K562 (cell line): ENCODE results near the gene CPT1B. TPM values are rescaled to one million over a fixed set of nuclear protein-coding genes. Genes with fewer than 3 reads are reported as not detected.

Experiments used
- ARID3B ChIP-seq: fragments of 250-450 bp; sonication (Bioruptor Pico); IDR thresholded peaks from 2 replicates; pipeline ENCODE4 v1.4.0; 2020; ENCODE audit warnings: borderline replicate concordance
- DACH1 ChIP-seq: fragments of 450-650 bp; IDR thresholded peaks from 2 replicates; pipeline ENCODE4 v1.6.1; 2018; ENCODE audit not compliant: partially characterized antibody
- EGR1 ChIP-seq: fragments of 450-650 bp; conservative IDR thresholded peaks from 2 replicates; pipeline ENCODE4 v1.6.1; 2017; ENCODE audit warnings: mild to moderate bottlenecking
- HMGN3 ChIP-seq: IDR thresholded peaks from 2 replicates; pipeline ENCODE4 v1.6.1; 2011; ENCODE audit warnings: borderline replicate concordance, low read depth, mild to moderate bottlenecking, mixed read lengths, low read length; ENCODE audit not compliant: insufficient read length; ENCODE audit errors: extremely low read depth
- MAX ChIP-seq: sonication (generic); formaldehyde crosslinking; IDR thresholded peaks from 2 replicates; pipeline ENCODE4 v1.9.0; 2022; ENCODE audit warnings: mild to moderate bottlenecking, missing genetic modification reagents
- MNT ChIP-seq, 2 experiments: fragments of 450-650 bp; conservative IDR thresholded peaks; 2 replicates each; pipeline ENCODE4 v1.6.1; 2017; ENCODE audit warnings: mild to moderate bottlenecking in 2 of 2, moderate library complexity in 2 of 2
- POLR2H ChIP-seq: IDR thresholded peaks from 2 replicates; pipeline ENCODE4 v1.6.1; 2016; ENCODE audit warnings: missing genetic modification characterization, low read depth, mild to moderate bottlenecking, control low read depth, missing compliant biosample characterization, moderate library complexity
- RBM14 ChIP-seq: fragments of 200-400 bp; formaldehyde crosslinking; IDR thresholded peaks from 2 replicates; pipeline ENCODE4 v1.6.1; 2018; ENCODE audit warnings: low read depth, mild to moderate bottlenecking, low read length, moderate library complexity, borderline replicate concordance; ENCODE audit not compliant: insufficient read depth
- SAFB ChIP-seq: fragments of 200-400 bp; formaldehyde crosslinking; IDR thresholded peaks from 2 replicates; pipeline ENCODE4 v1.6.1; 2017; ENCODE audit warnings: low read depth, low read length, borderline replicate concordance
- VEZF1 ChIP-seq: fragments of 200-800 bp; sonication (Bioruptor generic); IDR thresholded peaks from 2 replicates; pipeline ENCODE4 v1.6.1; 2017; ENCODE audit warnings: missing genetic modification characterization, missing compliant biosample characterization
- ZBTB11 ChIP-seq, 3 experiments: fragments of 200-800 bp in 1 of 3; fragments of 250-450 bp in 1 of 3; fragments of 450-650 bp in 1 of 3; sonication (Bioruptor Pico) in 1 of 3; sonication (Bioruptor generic) in 1 of 3; formaldehyde crosslinking in 1 of 3; IDR thresholded peaks; 2 replicates each; pipeline versions ENCODE4 v1.6.1 to v1.8.0; 2016 to 2022; ENCODE audit warnings: mild to moderate bottlenecking in 2 of 3, missing genetic modification characterization in 2 of 3, missing compliant biosample characterization in 1 of 3, moderate library complexity in 1 of 3
- ZFX ChIP-seq: sonication (generic); formaldehyde crosslinking; IDR thresholded peaks from 2 replicates; pipeline ENCODE4 v1.8.0; 2022; ENCODE audit warnings: mild to moderate bottlenecking, missing genetic modification reagents, moderate library complexity
- ZNF3 ChIP-seq: fragments of 250-450 bp; sonication (Bioruptor Pico); IDR thresholded peaks from 2 replicates; pipeline ENCODE4 v1.5.0; 2021; ENCODE audit warnings: mild to moderate bottlenecking, moderate library complexity
- ZNF586 ChIP-seq: fragments of 450-650 bp; formaldehyde crosslinking; conservative IDR thresholded peaks from 2 replicates; pipeline ENCODE4 v1.4.0; 2020; ENCODE audit warnings: mild to moderate bottlenecking, moderate library complexity
- polyA plus RNA-seq, 8 experiments: library from polyadenylated mRNA; depleted of rRNA in 4 of 8; stranded (reverse) in 5 of 8; unstranded in 3 of 8; fragments of >200 nt; fragmentation: Nextera tagmentation in 2 of 8; fragmentation: Illumina TruSeq in 1 of 8; extraction: Ambion mirVana in 2 of 8; extraction: Trizol in 1 of 8; gene quantifications; 2 replicates each; pipeline versions ENCODE4 v1.2.1 to v1.2.3, GENCODE V29; 2011 to 2014; ENCODE audit warnings: inconsistent platforms in 1 of 8, missing spikeins in 1 of 8
- total RNA-seq, 7 experiments: library from RNA; depleted of rRNA in 6 of 7; stranded (reverse); fragments of >200 nt in 6 of 7; fragmentation: Illumina TruSeq in 2 of 7; extraction: Trizol in 2 of 7; gene quantifications; 2 replicates each; pipeline versions ENCODE4 v1.2.1 to v1.2.3, GENCODE V29; 2011 to 2021; ENCODE audit warnings: low replicate concordance in 1 of 7

CPT1B gene
- total and polyA plus RNA-seq, 9 of the 15 experiments (the other 6 are each of a cell fraction or from before 2014, with no cell fraction given) = 0.35 to 6.1 (median 2.6) TPM

GRCh38 chr22:50525104-50525857, 52.9 kb downstream of the CPT1B start, which contains the start of gene SCO2 (continued):
- TF ChIP-seq ZBTB11 (CRISPR knock-in tag; IDR thresholded peaks at IDR 0.05) (peak in 1 of 3 experiments; percentile 26; a peak in 2 of 6 replicates), EGR1 (peak; percentile 94), SAFB (peak; percentile 64), POLR2H (tag) (peak; percentile 67), ZNF3 (no peak), ZNF586 (no peak), MNT (conservative IDR thresholded peaks at IDR 0.05) (peak; percentile 77 to 87), VEZF1 (peak; percentile 61; the same call in 1 of the 2 replicates), DACH1 (no peak), RBM14 (no peak), ZFX (CRISPR knock-in tag) (no peak; the same call in none of the 2 replicates), ARID3B (no peak), HMGN3 (peak; percentile 15), MAX (peak; percentile 85)
